Umbilical cord (tissue), 2 donors: ENCODE measurements around the gene SYT11. TPM values are rescaled to one million over a fixed set of nuclear protein-coding genes. Genes with fewer than 3 reads are reported as not detected.
"Not testable (repeated sequence)": the region's sequence is repeated elsewhere in the genome, so short reads cannot be mapped to it uniquely, and the experiment has no call there.

Source experiments
- DNase-seq: peaks from one replicate; pipeline ENCODE4 v3.0.0-alpha.2; 2015; ENCODE audit warnings: low spot score
- total RNA-seq: library from RNA; depleted of rRNA; stranded (reverse); fragments of >200 nt; gene quantifications from one replicate; pipeline ENCODE4 v1.2.3, GENCODE V29; 2014; ENCODE audit warnings: low replicate concordance; ENCODE audit not compliant: insufficient read depth

Gene SYT11
- total RNA-seq, 1 donor from 2014 or later, result 22.4 TPM

- DNase-seq, result no peak
Measured at GRCh38 chr1:155860970-155861510, 1.7 kb downstream of the SYT11 start.

- no peak for DNase-seq
Measured at GRCh38 chr1:155861896-155862295, 2.5 kb downstream of the SYT11 start.

GRCh38 chr1:155864393-155864792 lies 5.0 kb downstream of the SYT11 start:
- no peak for DNase-seq

- no peak for DNase-seq
Measured at GRCh38 chr1:155867766-155868165, 8.4 kb downstream of the SYT11 start.

- DNase-seq, result peak; percentile 43
Measured at GRCh38 chr1:155871390-155871789, 12.0 kb downstream of the SYT11 start.

- no peak for DNase-seq
Measured at GRCh38 chr1:155872527-155872926, 13.2 kb downstream of the SYT11 start.

GRCh38 chr1:155873860-155874259 lies 14.5 kb downstream of the SYT11 start:
- peak; percentile 36 for DNase-seq

GRCh38 chr1:155877945-155878344 lies 18.6 kb downstream of the SYT11 start:
- no peak for DNase-seq

GRCh38 chr1:155880251-155880650 lies 20.9 kb downstream of the SYT11 start:
- DNase-seq, result no peak

GRCh38 chr1:155880950-155881349 lies 21.6 kb downstream of the SYT11 start:
- no peak for DNase-seq

- DNase-seq, result no peak
Measured at GRCh38 chr1:155882235-155882634, 22.9 kb downstream of the SYT11 start.

- DNase-seq, result no peak
Measured at GRCh38 chr1:155882766-155883165, 23.4 kb downstream of the SYT11 start.

- DNase-seq, result no peak
Measured at GRCh38 chr1:155884031-155884960, 24.9 kb downstream of the SYT11 start.

GRCh38 chr1:155884982-155885381 lies 25.6 kb downstream of the SYT11 start:
- no peak for DNase-seq

GRCh38 chr1:155888481-155888880 lies 29.1 kb downstream of the SYT11 start:
- DNase-seq, result no peak

GRCh38 chr1:155889566-155889965 lies 30.2 kb downstream of the SYT11 start:
- DNase-seq, result peak; percentile 13

GRCh38 chr1:155890251-155890650 lies 30.9 kb downstream of the SYT11 start:
- DNase-seq, result no peak

GRCh38 chr1:155892796-155893195 lies 33.4 kb downstream of the SYT11 start:
- DNase-seq, result peak; percentile 52

- peak; percentile 58 for DNase-seq
Measured at GRCh38 chr1:155893389-155894142, 34.2 kb downstream of the SYT11 start.

- not testable (repeated sequence) for DNase-seq
Measured at GRCh38 chr1:155895617-155896016, 36.2 kb downstream of the SYT11 start.

- DNase-seq, result not testable (repeated sequence)
Measured at GRCh38 chr1:155896476-155896875, 37.1 kb downstream of the SYT11 start.

- no peak for DNase-seq
Measured at GRCh38 chr1:155897746-155898145, 38.4 kb downstream of the SYT11 start.
